T47D (cell line): ENCODE data around the gene CD300E.
A peak's percentile ranks its signal among the peaks of the same experiment; 100 is the strongest.

Experiments
- DNase-seq, 2 experiments: peaks; one replicate each; pipeline versions ENCODE4 v3.0.0 to v3.0.0-alpha.2; 2011 to 2012; ENCODE audit warnings: low read depth in 1 of 2, low spot score in 1 of 2
- JUND ChIP-seq: IDR thresholded peaks from 2 replicates; pipeline ENCODE4 v1.6.1; 2012; ENCODE audit warnings: low read depth
- in situ Hi-C: cut with HindIII; loops from 2 replicates; pipeline ENCODE4 v1.10.0; 2016; ENCODE audit warnings: low sequenced_read_pairs, low pct_unique_long_range_greater_than_20kb

Gene CD300E

GRCh38 chr17:74623693-74624093, at the start of gene CD300E:
TSS of gene CD300E (minus strand) at chr17:74623738. CDS start at chr17:74623621, 117 bp downstream.
- DNase-seq = no peak
- TF ChIP-seq JUND = no peak
- in situ Hi-C loops = no loop called here

- no peak for TF ChIP-seq JUND
- in situ Hi-C loops = no loop called here
- peak; percentile 66 to 87 for DNase-seq
Measured at GRCh38 chr17:74671031-74671771, 47.7 kb upstream of the CD300E start.

- in situ Hi-C loops = no loop called here
- no peak for TF ChIP-seq JUND
Measured at GRCh38 chr17:74670329-74670728, 46.8 kb upstream of the CD300E start.

GRCh38 chr17:74663561-74663960, 40.0 kb upstream of the CD300E start:
- no peak for TF ChIP-seq JUND
- no peak for DNase-seq
- in situ Hi-C loops = no loop called here

More at GRCh38 chr17:74670329-74670728, 46.8 kb upstream of the CD300E start:
- DNase-seq = no peak

- no peak for TF ChIP-seq JUND
- no peak for DNase-seq
- in situ Hi-C loops = no loop called here
Measured at GRCh38 chr17:74659889-74660288, 36.4 kb upstream of the CD300E start.

- no peak for TF ChIP-seq JUND
- no peak for DNase-seq
- in situ Hi-C loops = no loop called here
Measured at GRCh38 chr17:74658620-74659019, 35.1 kb upstream of the CD300E start.

- TF ChIP-seq JUND = no peak
- no peak for DNase-seq
- in situ Hi-C loops = no loop called here
Measured at GRCh38 chr17:74654742-74655141, 31.2 kb upstream of the CD300E start.

GRCh38 chr17:74652020-74652419, 28.5 kb upstream of the CD300E start:
- DNase-seq = no peak
- in situ Hi-C loops = no loop called here
- no peak for TF ChIP-seq JUND

GRCh38 chr17:74649909-74650308, 26.4 kb upstream of the CD300E start:
- no peak for TF ChIP-seq JUND
- in situ Hi-C loops = no loop called here
- DNase-seq = no peak

GRCh38 chr17:74647871-74648672, 24.5 kb upstream of the CD300E start:
- no peak for DNase-seq
- TF ChIP-seq JUND = no peak
- in situ Hi-C loops = no loop called here

GRCh38 chr17:74646231-74646630, 22.7 kb upstream of the CD300E start:
- peak in 1 of 2 experiments; percentile 55 for DNase-seq
- TF ChIP-seq JUND = no peak
- in situ Hi-C loops = no loop called here

GRCh38 chr17:74645010-74645409, 21.5 kb upstream of the CD300E start:
- in situ Hi-C loops = no loop called here
- DNase-seq = no peak
- no peak for TF ChIP-seq JUND

GRCh38 chr17:74644419-74644818, 20.9 kb upstream of the CD300E start:
- no peak for TF ChIP-seq JUND
- in situ Hi-C loops = no loop called here
- DNase-seq = no peak

GRCh38 chr17:74643826-74644225, 20.3 kb upstream of the CD300E start:
- no peak for DNase-seq
- TF ChIP-seq JUND = no peak
- in situ Hi-C loops = no loop called here
